ENCODE data around the gene MAGI1.

Gene MAGI1

GRCh38 chr3:65939801-65940246 lies 98.9 kb downstream of the MAGI1 start:
- Histone ChIP-seq H3K4me3 (ENCODE audit: low read length) (no peak overlapping the region), H3K4me1 (ENCODE audit: control insufficient read depth, insufficient read depth, low read length) (no peaks in the 10 kb centered on the region), H3K9ac (ENCODE audit: low read length) (no peak overlapping the region), H3K36me3 (ENCODE audit: control insufficient read depth, insufficient read depth, low read length) (no peaks in the 10 kb centered on the region), H3K27ac (ENCODE audit: low read depth, low read length) (no peak overlapping the region), H3K27me3 (ENCODE audit: control insufficient read depth, insufficient read depth, low read length) (no peaks in the 10 kb centered on the region)

GRCh38 chr3:65939184-65939583 lies 99.5 kb downstream of the MAGI1 start:
- Histone ChIP-seq H3K27me3 (ENCODE audit: control insufficient read depth, insufficient read depth, low read length) (no peaks in the 10 kb centered on the region), H3K27ac (ENCODE audit: low read depth, low read length) (no peak overlapping the region), H3K9ac (ENCODE audit: low read length) (no peak overlapping the region), H3K4me3 (ENCODE audit: low read length) (no peak overlapping the region), H3K4me1 (ENCODE audit: control insufficient read depth, insufficient read depth, low read length) (no peaks in the 10 kb centered on the region), H3K36me3 (ENCODE audit: control insufficient read depth, insufficient read depth, low read length) (no peaks in the 10 kb centered on the region)

- Histone ChIP-seq H3K4me3 (ENCODE audit: low read length) (no peak overlapping the region), H3K9ac (ENCODE audit: low read length) (no peak overlapping the region), H3K4me1 (ENCODE audit: control insufficient read depth, insufficient read depth, low read length) (no peaks in the 10 kb centered on the region), H3K27ac (ENCODE audit: low read depth, low read length) (no peak overlapping the region), H3K27me3 (ENCODE audit: control insufficient read depth, insufficient read depth, low read length) (no peaks in the 10 kb centered on the region), H3K36me3 (ENCODE audit: control insufficient read depth, insufficient read depth, low read length) (no peaks in the 10 kb centered on the region)
These were observed 100.0 kb downstream of the MAGI1 start for GRCh38 chr3:65938676-65939075.

- no peak overlapping the region for H3K4me3 ChIP-seq (ENCODE audit: low read length)
- no peaks in the 10 kb centered on the region for H3K36me3 ChIP-seq (ENCODE audit: control insufficient read depth, insufficient read depth, low read length)
- no peaks in the 10 kb centered on the region for H3K4me1 ChIP-seq (ENCODE audit: control insufficient read depth, insufficient read depth, low read length)
- no peaks in the 10 kb centered on the region for H3K27me3 ChIP-seq (ENCODE audit: control insufficient read depth, insufficient read depth, low read length)
- H3K27ac ChIP-seq (ENCODE audit: low read depth, low read length), result no peak overlapping the region
- no peak overlapping the region for H3K9ac ChIP-seq (ENCODE audit: low read length)
These were observed 100.6 kb downstream of the MAGI1 start for GRCh38 chr3:65938147-65938546.

GRCh38 chr3:65936908-65937638 lies 101.6 kb downstream of the MAGI1 start:
- H3K9ac ChIP-seq (ENCODE audit: low read length), result no peak overlapping the region
- H3K27ac ChIP-seq (ENCODE audit: low read depth, low read length), result no peak overlapping the region
- no peaks in the 10 kb centered on the region for H3K36me3 ChIP-seq (ENCODE audit: control insufficient read depth, insufficient read depth, low read length)

GRCh38 chr3:65935724-65936123 lies 103.0 kb downstream of the MAGI1 start:
- H3K36me3 ChIP-seq (ENCODE audit: control insufficient read depth, insufficient read depth, low read length), result no peaks in the 10 kb centered on the region
- H3K27me3 ChIP-seq (ENCODE audit: control insufficient read depth, insufficient read depth, low read length), result no peaks in the 10 kb centered on the region
- no peak overlapping the region for H3K9ac ChIP-seq (ENCODE audit: low read length)
- H3K27ac ChIP-seq (ENCODE audit: low read depth, low read length), result no peak overlapping the region
- H3K4me3 ChIP-seq (ENCODE audit: low read length), result no peak overlapping the region
- no peaks in the 10 kb centered on the region for H3K4me1 ChIP-seq (ENCODE audit: control insufficient read depth, insufficient read depth, low read length)

More at GRCh38 chr3:65936908-65937638, 101.6 kb downstream of the MAGI1 start:
- no peak overlapping the region for H3K4me3 ChIP-seq (ENCODE audit: low read length)
- H3K4me1 ChIP-seq (ENCODE audit: control insufficient read depth, insufficient read depth, low read length), result no peaks in the 10 kb centered on the region
- no peaks in the 10 kb centered on the region for H3K27me3 ChIP-seq (ENCODE audit: control insufficient read depth, insufficient read depth, low read length)

- Histone ChIP-seq H3K27ac (ENCODE audit: low read depth, low read length) (no peak overlapping the region), H3K4me1 (ENCODE audit: control insufficient read depth, insufficient read depth, low read length) (no peaks in the 10 kb centered on the region)
These were observed 108.1 kb downstream of the MAGI1 start for GRCh38 chr3:65930648-65931047.

GRCh38 chr3:65928110-65928509 lies 110.6 kb downstream of the MAGI1 start:
- Histone ChIP-seq H3K4me1 (ENCODE audit: control insufficient read depth, insufficient read depth, low read length) (no peaks in the 10 kb centered on the region), H3K4me3 (ENCODE audit: low read length) (no peak overlapping the region), H3K36me3 (ENCODE audit: control insufficient read depth, insufficient read depth, low read length) (no peaks in the 10 kb centered on the region), H3K27ac (ENCODE audit: low read depth, low read length) (no peak overlapping the region), H3K27me3 (ENCODE audit: control insufficient read depth, insufficient read depth, low read length) (no peaks in the 10 kb centered on the region), H3K9ac (ENCODE audit: low read length) (no peak overlapping the region)

More at GRCh38 chr3:65930648-65931047, 108.1 kb downstream of the MAGI1 start:
- Histone ChIP-seq H3K9ac (ENCODE audit: low read length) (no peak overlapping the region), H3K4me3 (ENCODE audit: low read length) (no peak overlapping the region), H3K36me3 (ENCODE audit: control insufficient read depth, insufficient read depth, low read length) (no peaks in the 10 kb centered on the region), H3K27me3 (ENCODE audit: control insufficient read depth, insufficient read depth, low read length) (no peaks in the 10 kb centered on the region)

GRCh38 chr3:65927576-65927975 lies 111.1 kb downstream of the MAGI1 start:
- no peaks in the 10 kb centered on the region for H3K27me3 ChIP-seq (ENCODE audit: control insufficient read depth, insufficient read depth, low read length)
- H3K4me3 ChIP-seq (ENCODE audit: low read length), result no peak overlapping the region
- H3K27ac ChIP-seq (ENCODE audit: low read depth, low read length), result no peak overlapping the region
- no peak overlapping the region for H3K9ac ChIP-seq (ENCODE audit: low read length)
- no peaks in the 10 kb centered on the region for H3K4me1 ChIP-seq (ENCODE audit: control insufficient read depth, insufficient read depth, low read length)
- H3K36me3 ChIP-seq (ENCODE audit: control insufficient read depth, insufficient read depth, low read length), result no peaks in the 10 kb centered on the region

- H3K36me3 ChIP-seq (ENCODE audit: control insufficient read depth, insufficient read depth, low read length), result no peaks in the 10 kb centered on the region
- H3K9ac ChIP-seq (ENCODE audit: low read length), result no peak overlapping the region
- H3K4me1 ChIP-seq (ENCODE audit: control insufficient read depth, insufficient read depth, low read length), result no peaks in the 10 kb centered on the region
- H3K27me3 ChIP-seq (ENCODE audit: control insufficient read depth, insufficient read depth, low read length), result no peaks in the 10 kb centered on the region
- H3K4me3 ChIP-seq (ENCODE audit: low read length), result no peak overlapping the region
- H3K27ac ChIP-seq (ENCODE audit: low read depth, low read length), result no peak overlapping the region
These were observed 113.3 kb downstream of the MAGI1 start for GRCh38 chr3:65925254-65925954.

- H3K36me3 ChIP-seq (ENCODE audit: control insufficient read depth, insufficient read depth, low read length), result no peaks in the 10 kb centered on the region
- H3K4me3 ChIP-seq (ENCODE audit: low read length), result no peak overlapping the region
- H3K4me1 ChIP-seq (ENCODE audit: control insufficient read depth, insufficient read depth, low read length), result no peaks in the 10 kb centered on the region
- H3K27me3 ChIP-seq (ENCODE audit: control insufficient read depth, insufficient read depth, low read length), result no peaks in the 10 kb centered on the region
- no peak overlapping the region for H3K9ac ChIP-seq (ENCODE audit: low read length)
- H3K27ac ChIP-seq (ENCODE audit: low read depth, low read length), result no peak overlapping the region
These were observed 114.0 kb downstream of the MAGI1 start for GRCh38 chr3:65924762-65925161.

GRCh38 chr3:65922441-65922840 lies 116.3 kb downstream of the MAGI1 start:
- Histone ChIP-seq H3K9ac (ENCODE audit: low read length) (no peak overlapping the region), H3K27ac (ENCODE audit: low read depth, low read length) (no peak overlapping the region), H3K4me3 (ENCODE audit: low read length) (no peak overlapping the region), H3K36me3 (ENCODE audit: control insufficient read depth, insufficient read depth, low read length) (no peaks in the 10 kb centered on the region), H3K4me1 (ENCODE audit: control insufficient read depth, insufficient read depth, low read length) (no peaks in the 10 kb centered on the region), H3K27me3 (ENCODE audit: control insufficient read depth, insufficient read depth, low read length) (no peaks in the 10 kb centered on the region)

GRCh38 chr3:65919826-65920225 lies 118.9 kb downstream of the MAGI1 start:
- Histone ChIP-seq H3K4me3 (ENCODE audit: low read length) (no peak overlapping the region), H3K27ac (ENCODE audit: low read depth, low read length) (no peak overlapping the region), H3K27me3 (ENCODE audit: control insufficient read depth, insufficient read depth, low read length) (no peaks in the 10 kb centered on the region), H3K36me3 (ENCODE audit: control insufficient read depth, insufficient read depth, low read length) (no peaks in the 10 kb centered on the region), H3K9ac (ENCODE audit: low read length) (no peak overlapping the region), H3K4me1 (ENCODE audit: control insufficient read depth, insufficient read depth, low read length) (no peaks in the 10 kb centered on the region)
